DOHH2 (cell line): ENCODE data around the gene CCDC51.

Experiments
- CTCF ChIP-seq: fragments of 200-600 bp; sonication (generic); IDR thresholded peaks from one replicate; pipeline ENCODE4 v1.5.1; 2014; ENCODE audit warnings: antibody characterized with exemption, mild to moderate bottlenecking, low read depth, low read length; ENCODE audit not compliant: poor library complexity, severe bottlenecking
- EZH2phosphoT487 ChIP-seq: fragments of 200-600 bp; sonication (generic); IDR thresholded peaks from 2 replicates; pipeline ENCODE4 v1.6.1; 2017; ENCODE audit warnings: borderline replicate concordance, mild to moderate bottlenecking, antibody characterized with exemption, low read length, moderate library complexity, mixed read lengths

- TF ChIP-seq CTCF (no peak), EZH2phosphoT487 (no peak)
These were observed 33.7 kb upstream of the CCDC51 start for GRCh38 chr3:48473617-48473952.
